Erythroblast (primary cell): ENCODE results near the gene CPOX.

Source experiments
- GATA1 ChIP-seq: IDR thresholded peaks from 2 replicates; pipeline ENCODE4 v1.6.1; 2011; ENCODE audit warnings: low read depth, mild to moderate bottlenecking, control low read depth, low read length, moderate library complexity
- POLR2A ChIP-seq: IDR thresholded peaks from 2 replicates; pipeline ENCODE4 v1.6.1; 2011; ENCODE audit warnings: mild to moderate bottlenecking, low read length

DNA sequence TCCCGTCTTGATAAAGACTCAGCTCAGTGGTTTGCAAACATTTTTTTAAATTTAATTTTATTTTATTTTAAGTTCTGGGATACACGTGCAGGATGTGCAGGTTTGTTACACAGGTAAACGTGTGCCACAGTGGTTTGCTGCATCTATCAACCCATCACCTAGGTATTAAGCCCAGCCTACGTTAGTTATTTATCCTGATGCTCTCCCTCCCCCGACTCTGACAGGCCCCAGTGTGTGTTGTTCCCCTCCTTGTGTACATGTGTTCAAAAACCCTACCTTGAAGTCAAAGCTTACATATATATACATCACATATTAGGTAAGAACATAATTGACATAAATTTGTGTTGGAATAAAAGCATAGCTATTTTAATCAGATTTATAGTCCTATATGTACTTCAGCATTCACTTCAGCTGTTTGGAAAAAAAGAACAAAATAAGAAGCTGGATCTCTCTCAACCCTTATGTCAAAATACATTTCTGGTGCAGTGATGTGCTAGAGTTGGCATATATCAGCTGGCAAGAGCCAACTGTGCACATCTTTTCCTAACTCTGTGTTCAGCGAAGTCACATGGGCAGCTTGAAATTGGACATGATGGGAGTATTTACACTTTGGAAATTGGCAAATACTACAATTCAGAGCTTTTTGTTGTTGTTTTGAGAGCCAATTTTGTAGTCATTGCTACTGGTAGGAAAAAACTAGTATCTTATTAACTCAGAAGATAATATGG, 35.1 kb downstream of the CPOX start:
- TF ChIP-seq POLR2A (no peak), GATA1 (no peak)
